Smooth muscle cell (in vitro differentiated cells): ENCODE data around the gene NTRK2. TPM values are rescaled to one million over a fixed set of nuclear protein-coding genes. Genes with fewer than 3 reads are reported as not detected.

Experiments used
- DNase-seq: peaks from one replicate; lab custom pipeline; 2025; ENCODE audit not compliant: unreplicated experiment; lab: John Stamatoyannopoulos, UW
- H2AFZ ChIP-seq: fragments of 200-600 bp; sonication (generic); 2 replicates; pipeline ENCODE4 v1.6.0; 2016; ENCODE audit warnings: antibody characterized with exemption, low read depth, mild to moderate bottlenecking
- H3F3A ChIP-seq: fragments of 200-600 bp; sonication (generic); 2 replicates; pipeline ENCODE4 v1.6.0; 2017; ENCODE audit warnings: antibody characterized with exemption, low read depth
- H3K27ac ChIP-seq: fragments of 200-600 bp; sonication (generic); 2 replicates; pipeline ENCODE4 v1.5.1; 2016; ENCODE audit warnings: low read depth, mild to moderate bottlenecking
- H3K27me3 ChIP-seq: fragments of 200-600 bp; sonication (generic); 2 replicates; pipeline ENCODE4 v1.6.1; 2016; ENCODE audit warnings: low read depth, mild to moderate bottlenecking
- H3K36me3 ChIP-seq: fragments of 200-600 bp; sonication (generic); 2 replicates; pipeline ENCODE4 v1.5.1; 2016; ENCODE audit warnings: low read depth
- H3K4me1 ChIP-seq: fragments of 200-600 bp; sonication (generic); 2 replicates; pipeline ENCODE4 v1.5.1; 2016; ENCODE audit warnings: low read depth
- H3K4me2 ChIP-seq: fragments of 200-600 bp; sonication (generic); 2 replicates; pipeline ENCODE4 v1.6.0; 2016; ENCODE audit warnings: mild to moderate bottlenecking
- H3K4me3 ChIP-seq: fragments of 200-600 bp; sonication (generic); 2 replicates; pipeline ENCODE4 v1.5.1; 2016; ENCODE audit warnings: mild to moderate bottlenecking
- H3K79me2 ChIP-seq: fragments of 200-600 bp; sonication (generic); 2 replicates; pipeline ENCODE4 v1.6.0; 2016; ENCODE audit warnings: low read depth, mild to moderate bottlenecking
- H3K9ac ChIP-seq: fragments of 200-600 bp; sonication (generic); 2 replicates; pipeline ENCODE4 v1.6.0; 2016; ENCODE audit warnings: low read depth
- H3K9me3 ChIP-seq: fragments of 200-600 bp; sonication (generic); replicated peaks from 2 replicates; pipeline ENCODE4 v1.5.1; 2016; ENCODE audit warnings: low read depth
- H4K20me1 ChIP-seq: fragments of 200-600 bp; sonication (generic); 2 replicates; pipeline ENCODE4 v1.6.0; 2016; ENCODE audit warnings: low read depth
- CTCF ChIP-seq: fragments of 200-600 bp; sonication (generic); IDR thresholded peaks from 2 replicates; pipeline ENCODE4 v1.5.1; 2017; ENCODE audit warnings: borderline replicate concordance, mild to moderate bottlenecking, antibody characterized with exemption; ENCODE audit not compliant: insufficient read depth, poor library complexity, severe bottlenecking
- WGBS: methylation state at CpG from one replicate; pipeline ENCODE4 v1.1.7; 2016; ENCODE audit warnings: low lambda C conversion rate; 5-methylcytosine and 5-hydroxymethylcytosine counted together
- polyA plus RNA-seq: library from polyadenylated mRNA; unstranded; fragments of >200 nt; fragmentation: Nextera tagmentation; extraction: Ambion mirVana; gene quantifications from 2 replicates; pipeline ENCODE4 v1.2.1, GENCODE V29; 2016
- total RNA-seq: library from RNA; depleted of rRNA; stranded (reverse); fragments of >200 nt; gene quantifications from 2 replicates; pipeline ENCODE4 v1.2.3, GENCODE V29; 2014

Gene NTRK2
- total and polyA plus RNA-seq, 2 experiments from 2014 or later: 1.7 to 3.9 TPM

DNA sequence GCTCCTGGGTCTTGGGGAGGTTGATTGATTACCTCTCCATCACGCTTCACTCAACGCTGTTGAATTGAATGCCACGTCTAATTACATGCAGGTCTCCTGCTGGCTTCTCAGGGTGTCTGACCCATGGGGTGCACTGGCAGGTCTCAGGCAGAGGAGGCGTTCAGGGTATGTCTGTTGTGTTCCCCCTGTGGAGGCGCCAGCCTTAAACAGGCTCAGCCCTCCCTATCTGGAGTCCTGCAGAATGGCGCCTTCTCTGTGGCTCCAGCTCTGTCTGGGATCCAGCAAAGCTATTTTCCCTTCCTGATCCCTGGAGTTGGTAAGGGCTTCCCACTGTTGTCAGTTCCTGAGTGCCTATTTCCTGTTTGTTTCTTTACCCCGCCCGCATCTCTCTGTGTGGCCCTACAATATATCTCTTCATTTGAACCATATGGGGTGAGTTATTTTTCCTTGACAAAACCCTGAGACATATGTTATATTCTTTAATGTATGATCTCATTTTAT is 150.0 kb downstream of the NTRK2 start:
- H3K4me2 ChIP-seq: no peak overlapping the region
- H3K27ac ChIP-seq: no peak overlapping the region
- no peak for TF ChIP-seq CTCF
- no peaks in the 10 kb centered on the region for H3K9me3 ChIP-seq
- H3K79me2 ChIP-seq: no peaks in the 10 kb centered on the region
- no peak overlapping the region for H2AFZ ChIP-seq
- peaks cover 61% of the 10 kb centered on the region for H3K27me3 ChIP-seq
- WGBS: 77% methylated on average over 8 of the region's 8 CpGs
- H4K20me1 ChIP-seq: no peaks in the 10 kb centered on the region
- H3F3A ChIP-seq: no peaks in the 10 kb centered on the region
- H3K9ac ChIP-seq: no peak overlapping the region
- H3K4me1 ChIP-seq: peaks cover 7% of the 10 kb centered on the region
- no peak for DNase-seq
- no peaks in the 10 kb centered on the region for H3K36me3 ChIP-seq
- H3K4me3 ChIP-seq: no peak overlapping the region

DNA sequence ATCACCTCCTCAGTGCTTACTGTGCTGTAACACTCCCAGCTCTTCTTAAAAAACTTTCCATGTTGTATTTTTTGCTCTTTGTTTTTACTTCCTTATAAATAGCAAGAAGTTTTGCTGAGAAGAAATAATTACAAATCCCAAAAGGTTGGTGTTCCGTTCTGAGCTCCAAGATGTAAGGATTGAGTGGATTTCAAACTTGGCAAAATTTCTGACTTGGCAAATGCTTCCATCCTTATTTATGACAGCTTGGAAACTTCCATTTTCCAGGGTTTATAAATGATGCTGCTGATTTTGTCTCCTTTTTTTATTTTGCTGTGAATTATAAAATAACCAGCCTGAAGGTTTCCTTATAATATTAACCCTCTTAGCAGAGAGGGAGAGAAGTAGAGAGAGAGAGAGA is 151.9 kb downstream of the NTRK2 start:
- no peak overlapping the region for H2AFZ ChIP-seq
- whole genome bisulfite sequencing: 90% methylated on average over 1 of the region's 1 CpG
- no peak overlapping the region for H3K4me2 ChIP-seq

GRCh38 chr9:84822589-84823233 is 153.2 kb downstream of the NTRK2 start:
- no peaks in the 10 kb centered on the region for H3K79me2 ChIP-seq
- H3K9me3 ChIP-seq: no peaks in the 10 kb centered on the region
- no peak overlapping the region for H3K27ac ChIP-seq
- no peaks in the 10 kb centered on the region for H4K20me1 ChIP-seq
- no peaks in the 10 kb centered on the region for H3F3A ChIP-seq
- no peak overlapping the region for H3K4me2 ChIP-seq
- H2AFZ ChIP-seq: no peak overlapping the region
- peaks cover 7% of the 10 kb centered on the region for H3K4me1 ChIP-seq
- 88% methylated on average over 7 of the region's 7 CpGs for WGBS
- peaks cover 87% of the 10 kb centered on the region for H3K27me3 ChIP-seq
- H3K36me3 ChIP-seq: no peaks in the 10 kb centered on the region
- DNase-seq: no peak
- no peak for TF ChIP-seq CTCF
- H3K9ac ChIP-seq: no peak overlapping the region
- no peak overlapping the region for H3K4me3 ChIP-seq

More for the DNA sequence above, 151.9 kb downstream of the NTRK2 start:
- Histone ChIP-seq H3K27ac (no peak overlapping the region), H3K79me2 (no peaks in the 10 kb centered on the region), H3K4me1 (peaks cover 7% of the 10 kb centered on the region), H3K36me3 (no peaks in the 10 kb centered on the region), H3K9me3 (no peaks in the 10 kb centered on the region), H3K27me3 (peaks cover 78% of the 10 kb centered on the region), H3K4me3 (no peak overlapping the region), H3F3A (no peaks in the 10 kb centered on the region), H3K9ac (no peak overlapping the region), H4K20me1 (no peaks in the 10 kb centered on the region)
- no peak for TF ChIP-seq CTCF
- no peak for DNase-seq
